ELR (cell line): ENCODE measurements around the gene PIGB.
"Not testable (repeated sequence)": the region's sequence is repeated elsewhere in the genome, so short reads cannot be mapped to it uniquely, and the experiment has no call there.

Experiments used
- DNase-seq: peaks from one replicate; pipeline ENCODE4 v3.0.0-alpha.2; 2015; ENCODE audit warnings: low read depth

The PIGB gene

DNA sequence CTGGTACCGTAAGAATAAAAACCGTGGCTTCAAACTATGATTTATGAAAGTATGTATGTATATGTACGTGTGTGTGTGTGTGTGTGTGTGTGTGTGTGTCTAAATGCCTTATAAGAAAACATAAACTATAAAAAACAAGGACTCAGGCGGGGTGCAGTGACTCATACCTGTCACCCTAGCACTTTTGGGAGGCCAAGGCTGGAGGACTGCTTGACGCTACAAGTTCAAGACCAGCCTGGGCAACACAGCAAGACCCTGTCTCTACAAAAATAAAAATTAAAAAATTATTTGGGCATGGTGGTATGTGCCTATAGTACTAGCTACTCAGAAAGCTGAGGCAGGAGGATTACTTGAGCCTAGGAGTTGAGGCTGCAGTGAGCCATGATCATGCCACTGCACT lies 60.1 kb downstream of the PIGB start:
- DNase-seq, result no peak

DNA sequence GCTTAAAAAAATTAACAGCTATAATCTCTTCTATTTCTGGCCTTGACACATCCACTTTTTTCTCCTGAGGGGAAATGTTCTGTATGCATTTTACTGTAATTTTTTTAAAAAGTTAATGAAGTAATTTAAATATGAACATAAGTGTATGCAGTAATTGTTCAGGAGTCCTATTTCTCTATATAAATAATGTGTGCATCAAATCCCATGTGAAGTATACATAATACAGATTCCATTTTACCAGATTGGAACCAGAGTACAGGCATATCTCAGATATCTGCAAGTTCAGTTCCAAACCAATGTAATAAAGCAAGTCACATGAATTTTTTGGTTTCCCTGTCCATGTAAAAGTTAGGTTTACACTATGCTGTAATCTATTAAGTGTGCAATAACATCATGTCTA lies 62.6 kb downstream of the PIGB start:
- DNase-seq, result no peak

DNA sequence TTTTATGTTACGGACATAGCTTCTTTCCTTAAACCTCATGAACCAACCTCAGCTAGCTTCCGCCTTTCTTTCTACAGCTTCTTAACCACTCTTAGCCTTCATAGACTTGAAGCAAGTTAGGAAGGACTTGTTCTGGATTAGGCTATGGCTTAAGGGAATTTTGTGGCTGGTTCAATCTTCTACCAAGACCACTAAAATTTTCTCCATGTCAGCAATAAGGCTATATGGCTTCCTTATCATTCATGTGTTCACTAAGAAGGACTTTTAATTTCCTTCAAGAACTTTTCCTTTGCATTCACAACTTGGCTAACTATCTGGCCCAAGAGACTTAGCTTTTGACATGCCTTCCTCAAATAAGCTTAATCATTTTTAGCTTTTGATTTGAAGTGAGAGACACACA lies 64.7 kb downstream of the PIGB start:
- DNase-seq, result no peak

DNA sequence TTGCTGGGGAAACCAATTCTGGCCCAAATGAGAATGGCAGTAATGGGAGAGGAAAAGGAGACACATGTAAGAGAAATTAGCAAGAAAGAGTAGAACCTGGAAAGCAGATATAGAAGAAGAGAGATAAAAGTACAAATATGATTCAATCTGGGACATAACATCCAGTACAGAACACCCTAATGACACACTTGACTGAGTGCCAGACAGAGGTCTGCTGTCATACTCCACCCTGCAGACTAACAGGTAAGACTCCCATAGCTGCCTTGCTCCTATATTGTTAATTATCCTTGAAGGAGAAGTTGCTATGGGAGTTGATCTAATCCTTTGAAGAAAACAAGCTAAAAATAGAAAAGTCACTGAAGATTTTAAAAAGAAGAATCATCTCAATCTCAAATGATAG lies 68.0 kb downstream of the PIGB start:
- DNase-seq, result no peak

DNA sequence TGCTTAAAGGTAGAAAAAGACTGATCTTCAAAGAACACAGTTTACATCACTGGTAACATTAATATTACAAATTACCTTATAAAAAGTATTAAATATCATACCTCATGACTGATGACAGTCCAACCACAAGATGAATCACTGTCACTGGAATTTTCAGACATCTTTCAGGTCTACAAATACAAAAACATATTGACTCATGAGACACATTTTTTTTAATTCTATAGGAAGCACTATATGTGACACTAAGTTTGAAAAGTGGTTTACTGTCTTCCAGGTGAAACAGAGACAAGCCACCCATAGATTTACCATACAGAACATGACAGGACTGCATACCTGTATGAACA lies 70.2 kb downstream of the PIGB start:
- DNase-seq, result peak; percentile 78

DNA sequence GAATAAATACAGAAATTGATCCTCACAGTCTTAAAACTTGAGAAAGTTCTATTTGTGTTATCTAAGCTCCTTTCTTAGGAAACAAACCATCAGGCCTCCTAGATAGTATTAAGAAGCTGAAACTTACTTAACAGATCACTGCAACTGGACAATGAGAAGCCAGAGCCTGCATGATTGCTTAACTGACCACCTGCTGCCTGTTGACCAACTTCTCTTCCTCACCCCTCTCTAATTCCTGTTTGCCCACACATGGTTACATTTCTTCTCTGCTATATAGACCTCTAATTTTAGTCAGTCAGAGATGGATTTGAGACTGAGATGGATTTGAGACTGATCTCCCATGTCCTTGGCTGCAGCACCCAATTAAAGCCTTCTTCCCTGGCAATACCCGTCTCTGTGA lies 75.7 kb downstream of the PIGB start:
- DNase-seq, result no peak

DNA sequence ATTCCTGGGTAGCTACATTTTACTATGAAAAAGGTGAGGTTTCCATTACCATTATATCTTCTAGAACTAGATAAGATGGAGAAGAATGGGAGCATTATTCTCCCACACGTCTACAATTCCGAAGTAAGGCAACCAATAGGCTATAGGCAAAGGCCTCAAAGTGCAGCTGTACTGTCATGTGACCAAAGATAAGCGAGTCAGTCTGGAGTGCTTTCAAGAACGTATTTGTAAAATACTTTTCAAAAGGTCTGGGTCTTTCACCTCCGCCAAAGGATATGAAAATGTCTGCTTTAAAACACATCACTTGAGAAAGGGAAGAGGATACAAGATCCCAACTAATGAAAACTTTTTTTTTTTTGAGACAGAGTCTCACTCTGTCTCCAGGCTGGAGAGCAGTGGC lies 79.2 kb downstream of the PIGB start:
- no peak for DNase-seq

DNA sequence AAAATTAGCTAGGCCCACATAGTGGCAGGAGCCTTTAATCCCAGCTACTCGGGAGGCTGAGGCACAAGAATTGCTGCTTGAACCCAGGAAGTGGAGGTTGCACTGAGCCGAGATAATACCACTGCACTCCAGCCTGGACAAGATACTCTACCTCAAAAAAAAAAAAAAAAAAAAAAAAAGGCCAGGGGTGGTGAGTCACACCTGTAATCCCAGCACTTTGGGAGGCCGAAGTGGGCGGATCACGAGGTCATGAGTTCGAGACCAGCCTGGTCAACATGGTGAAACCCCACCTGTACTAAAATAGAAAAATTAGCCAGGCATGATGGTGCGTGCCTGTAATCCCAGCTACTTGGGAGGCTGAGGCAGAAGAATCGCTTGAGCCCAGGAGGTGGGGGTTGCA lies 81.0 kb downstream of the PIGB start:
- DNase-seq, result not testable (repeated sequence)

DNA sequence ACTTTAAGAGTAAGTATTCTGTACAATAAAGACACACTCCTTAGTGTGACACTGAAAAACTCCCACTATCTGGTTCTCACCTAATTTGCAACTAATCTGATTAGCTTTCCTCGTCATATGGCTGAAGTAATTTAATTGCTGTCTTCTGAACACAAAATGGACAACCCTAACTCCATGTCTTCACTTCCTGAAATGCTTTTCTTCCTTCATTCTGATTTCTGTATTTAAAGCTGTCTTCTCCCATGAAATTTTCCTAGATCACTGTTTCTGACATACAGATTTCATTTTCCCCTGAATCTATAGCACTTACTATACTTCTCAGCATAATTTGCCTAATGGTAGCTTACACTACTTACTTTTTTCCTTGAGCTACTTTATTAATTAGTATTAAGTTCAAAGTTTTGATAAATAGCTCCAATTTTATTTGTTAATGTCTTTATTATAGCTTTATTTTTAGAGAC lies 82.8 kb downstream of the PIGB start:
- no peak for DNase-seq

DNA sequence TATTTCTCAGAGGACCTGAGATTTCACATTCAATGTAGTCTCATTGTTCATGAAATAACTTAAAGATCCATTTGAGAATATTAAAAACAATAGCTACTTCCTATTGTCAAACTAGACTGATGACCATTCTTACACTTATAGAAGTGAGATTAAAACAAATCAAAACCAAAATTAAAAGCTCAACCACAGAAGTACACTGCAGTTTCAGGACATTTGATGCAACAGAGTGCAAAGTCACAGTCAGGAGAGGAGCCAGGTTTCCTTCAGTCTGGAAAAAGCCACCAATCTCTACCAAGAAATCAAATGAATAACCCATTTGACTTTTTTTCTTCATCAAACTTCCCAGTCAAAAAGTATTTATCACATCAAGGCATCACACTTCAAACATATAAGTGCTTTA lies 83.7 kb downstream of the PIGB start:
- DNase-seq, result no peak

DNA sequence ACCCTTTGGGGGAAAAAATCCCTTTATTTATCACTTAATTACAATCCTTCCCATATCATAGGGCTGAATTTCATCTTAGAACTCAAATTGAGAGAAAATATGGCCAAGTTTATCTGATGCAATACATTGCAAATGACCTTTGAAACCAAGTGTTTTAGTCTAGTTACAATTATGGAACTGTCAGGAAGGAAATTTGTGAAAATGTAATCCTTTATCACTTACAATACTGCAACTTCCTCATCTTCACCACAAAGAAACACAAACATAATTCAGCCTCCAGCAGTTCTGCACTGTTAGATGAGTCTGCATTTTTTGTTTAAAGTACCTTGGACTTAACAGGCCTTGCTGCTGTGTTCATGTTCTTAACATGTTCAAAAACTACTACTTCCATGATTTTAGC lies 84.5 kb downstream of the PIGB start:
- peak; percentile 23 for DNase-seq
